ENCODE results near the gene ELF1. TPM values are rescaled to one million over a fixed set of nuclear protein-coding genes. Genes with fewer than 3 reads are reported as not detected.
"Not testable (repeated sequence)": the region's sequence is repeated elsewhere in the genome, so short reads cannot be mapped to it uniquely, and the experiment has no call there.

Gene ELF1
- polyA plus RNA-seq, 3 donors: 48.9 to 51.7 (median 51.5) TPM

- no peak for DNase-seq
Measured at GRCh38 chr13:40983725-40984667, 35.1 kb downstream of the ELF1 start.

GRCh38 chr13:40983259-40983658 lies 35.9 kb downstream of the ELF1 start:
- DNase-seq: no peak

- peak; percentile 43 for DNase-seq
Measured at GRCh38 chr13:40982772-40983171, 36.3 kb downstream of the ELF1 start.

GRCh38 chr13:40981949-40982348 lies 37.2 kb downstream of the ELF1 start:
- no peak for DNase-seq

GRCh38 chr13:40981361-40981760 lies 37.8 kb downstream of the ELF1 start:
- no peak for DNase-seq

- DNase-seq: no peak
Measured at GRCh38 chr13:40980461-40980860, 38.7 kb downstream of the ELF1 start.

- no peak for DNase-seq
Measured at GRCh38 chr13:40979232-40979631, 39.9 kb downstream of the ELF1 start.

GRCh38 chr13:40978109-40978508 lies 41.0 kb downstream of the ELF1 start:
- DNase-seq: not testable (repeated sequence)

GRCh38 chr13:40975441-40975840 lies 43.7 kb downstream of the ELF1 start:
- DNase-seq: no peak

GRCh38 chr13:40974460-40975407 lies 44.4 kb downstream of the ELF1 start:
- no peak for DNase-seq

GRCh38 chr13:40973409-40973808 lies 45.7 kb downstream of the ELF1 start:
- DNase-seq: no peak

GRCh38 chr13:40971321-40971720 lies 47.8 kb downstream of the ELF1 start:
- no peak for DNase-seq

GRCh38 chr13:40970803-40971202 lies 48.3 kb downstream of the ELF1 start:
- no peak for DNase-seq

- no peak for DNase-seq
Measured at GRCh38 chr13:40969169-40969901, 49.8 kb downstream of the ELF1 start.

- DNase-seq: no peak
Measured at GRCh38 chr13:40968416-40969000, 50.6 kb downstream of the ELF1 start.

GRCh38 chr13:40966298-40966697 lies 52.8 kb downstream of the ELF1 start:
- DNase-seq: no peak

- no peak for DNase-seq
Measured at GRCh38 chr13:40963927-40964326, 55.2 kb downstream of the ELF1 start.

GRCh38 chr13:40961826-40962225 lies 57.3 kb downstream of the ELF1 start:
- no peak for DNase-seq

- no peak for DNase-seq
Measured at GRCh38 chr13:40961214-40961613, 57.9 kb downstream of the ELF1 start.

GRCh38 chr13:40960716-40961115 lies 58.4 kb downstream of the ELF1 start:
- DNase-seq: no peak

GRCh38 chr13:40958655-40959054 lies 60.5 kb downstream of the ELF1 start:
- no peak for DNase-seq

Measured in renal pelvis (tissue), 4 donors.